Renal pelvis (tissue), 4 donors: ENCODE measurements around the gene CST7. TPM values are rescaled to one million over a fixed set of nuclear protein-coding genes. Genes with fewer than 3 reads are reported as not detected.
A peak's percentile ranks its signal among the peaks of the same experiment; 100 is the strongest.

Experiments used
- DNase-seq: peaks from one replicate; pipeline ENCODE4 v3.0.0-alpha.2; 2013
- polyA plus RNA-seq, 3 donors: library from polyadenylated mRNA; unstranded; fragments of 120-200 nt; gene quantifications; one replicate each; pipeline ENCODE4 v1.2.1, GENCODE V29; 2013; ENCODE audit not compliant: insufficient read length in 3 of 3

Gene CST7
- polyA plus RNA-seq, 3 donors = 0.24 to 0.46 (median 0.38) TPM

DNA sequence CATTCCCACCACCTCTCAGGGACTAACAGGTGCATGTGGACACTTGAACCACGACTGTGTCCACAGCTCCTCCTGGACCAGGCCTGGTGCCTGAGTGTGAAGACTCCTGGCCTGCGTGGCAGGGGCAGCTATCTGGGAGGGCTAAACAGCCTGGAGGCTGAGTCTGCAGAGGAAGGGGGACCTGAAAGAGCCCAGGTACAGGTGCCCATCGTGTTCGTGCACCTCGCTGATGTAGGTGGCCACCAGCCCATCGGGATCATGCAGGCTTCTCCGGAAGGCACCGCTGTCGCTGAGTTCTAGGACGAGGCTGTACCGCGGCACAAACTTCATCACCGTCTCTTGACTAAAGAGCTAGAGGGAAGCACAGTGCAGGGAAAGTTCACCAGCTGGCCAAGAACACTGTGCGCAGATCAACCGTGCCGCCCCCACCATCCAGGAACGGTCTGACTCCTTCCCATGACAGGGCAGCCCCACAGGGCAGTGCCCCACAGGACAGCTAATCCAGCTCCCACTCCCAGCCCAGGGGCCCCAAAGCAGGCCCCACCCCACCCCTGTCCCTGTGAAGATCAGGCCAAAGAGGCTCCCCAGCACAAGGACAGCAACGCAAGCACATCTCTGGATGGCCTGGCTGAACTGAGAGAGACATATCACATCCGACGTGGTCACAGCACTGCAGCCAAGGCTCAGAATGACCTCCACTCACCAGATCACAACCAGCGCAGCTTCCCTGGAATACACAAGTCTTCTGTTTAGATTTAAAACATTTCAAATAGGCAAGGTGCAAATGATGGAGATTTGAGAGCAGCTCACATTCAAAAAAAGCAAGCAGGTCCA is 14.8 kb downstream of the CST7 start:
- no peak for DNase-seq

DNA sequence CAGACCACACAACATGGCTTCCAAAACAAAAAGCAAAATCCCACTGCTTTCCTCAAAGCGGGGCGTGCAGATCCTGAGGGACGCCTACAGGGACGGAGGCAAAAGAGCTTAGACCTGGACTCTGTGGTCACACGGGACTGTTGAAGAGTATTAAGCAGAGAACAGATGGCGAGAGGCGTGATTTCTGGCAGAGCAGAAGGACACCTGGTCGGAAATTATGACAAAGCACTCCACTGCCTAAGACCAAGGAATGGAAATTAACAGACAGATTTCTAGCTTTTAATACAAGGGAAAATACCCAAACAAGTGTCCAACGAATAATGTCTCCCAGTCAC is 15.4 kb downstream of the CST7 start:
- no peak for DNase-seq

DNA sequence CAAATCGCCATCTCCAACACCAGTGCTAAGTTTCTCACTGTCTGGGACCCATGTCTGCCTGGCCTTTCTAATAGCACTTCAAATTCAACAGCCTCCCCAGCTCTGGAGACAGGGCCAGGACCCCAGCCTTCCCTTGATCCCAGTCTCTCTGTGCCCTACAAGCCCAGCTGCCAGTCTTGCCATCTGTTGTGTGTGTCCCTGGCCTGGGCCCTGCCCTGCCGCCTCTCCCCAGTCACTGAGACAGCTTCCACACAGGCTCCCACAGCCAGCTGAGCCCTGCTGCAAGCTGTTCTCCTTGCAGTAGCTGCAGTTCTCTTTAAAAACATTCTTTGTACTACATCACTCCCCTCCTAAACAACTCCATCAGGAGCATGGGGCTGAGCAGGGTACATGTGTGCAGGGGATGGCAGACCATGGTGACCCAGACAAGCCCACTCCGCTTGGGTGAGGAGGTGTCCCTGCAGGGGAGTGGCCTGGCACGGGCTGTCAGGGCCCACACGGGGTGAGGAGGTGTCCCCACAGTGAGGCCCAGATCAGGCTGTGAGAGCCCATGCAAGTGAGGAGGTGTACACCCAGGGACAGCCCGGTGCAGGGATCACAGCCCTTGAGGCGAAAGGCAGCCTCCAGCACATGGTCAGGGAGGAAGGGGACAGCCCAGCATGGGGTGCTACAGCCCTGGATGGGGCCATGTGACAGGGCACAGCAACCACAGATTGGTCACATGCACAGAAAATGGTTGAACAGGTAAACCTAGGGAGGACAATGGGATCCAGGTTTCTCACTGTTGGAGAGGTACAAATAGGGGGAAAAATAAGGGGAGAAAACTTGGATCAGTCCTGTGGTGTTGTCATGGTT is 16.2 kb downstream of the CST7 start:
- DNase-seq = no peak

DNA sequence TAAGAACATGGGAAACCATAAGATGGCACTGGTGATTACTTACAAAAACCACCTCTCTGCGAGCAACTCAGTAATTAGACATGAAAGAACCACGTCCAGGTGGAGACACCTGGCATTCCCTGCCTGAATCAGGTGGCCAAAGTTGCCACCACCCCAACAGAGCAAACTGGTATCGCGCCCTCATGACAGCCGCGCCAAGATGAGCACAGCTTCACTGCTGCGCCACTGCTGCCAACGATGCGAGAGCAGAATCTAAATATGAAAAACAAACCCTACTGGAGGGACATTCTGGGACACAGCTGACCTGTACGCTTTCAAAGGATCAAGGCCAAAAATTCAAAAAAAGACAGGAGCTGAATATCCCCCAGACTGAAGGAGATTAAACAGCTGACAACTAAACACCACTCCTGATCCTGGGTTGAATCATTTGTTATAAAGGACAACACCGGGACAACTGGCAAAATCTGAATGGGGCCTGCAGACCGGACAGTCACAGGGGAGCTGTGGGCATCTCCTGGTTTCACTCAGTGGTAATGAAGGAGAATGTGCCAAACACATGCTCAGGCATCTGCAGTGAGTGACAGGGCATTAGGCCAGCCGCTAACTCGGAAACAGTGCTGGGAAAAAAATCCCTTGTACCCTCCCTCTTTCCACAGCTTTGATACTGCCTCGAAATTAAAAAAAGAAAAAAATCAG is 17.4 kb downstream of the CST7 start:
- no peak for DNase-seq

DNA sequence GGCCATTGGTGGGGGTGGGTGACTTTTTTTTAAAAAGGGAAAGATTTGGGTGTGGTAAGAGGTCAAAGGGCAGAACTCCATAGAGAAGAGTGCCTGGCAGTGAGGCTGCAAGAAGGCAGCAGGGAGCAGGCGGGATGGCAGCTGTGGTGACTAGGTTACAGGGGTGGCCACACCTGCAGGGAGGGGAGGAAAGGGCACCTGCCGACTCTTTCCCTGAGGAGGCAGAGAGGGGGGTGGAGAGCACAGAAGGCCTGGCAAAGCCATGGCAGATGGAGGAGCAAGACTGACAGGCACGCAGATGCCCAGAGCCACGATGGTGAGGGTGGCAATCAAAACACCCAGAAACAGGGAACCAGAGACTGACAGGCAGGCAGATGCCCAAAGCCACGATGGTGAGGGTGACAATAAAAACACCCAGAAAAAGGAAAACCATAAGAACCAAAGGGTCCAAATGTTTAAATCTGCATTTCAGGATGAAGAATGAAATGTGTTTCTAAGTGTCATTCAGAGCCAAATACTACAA is 19.3 kb downstream of the CST7 start:
- DNase-seq = no peak

DNA sequence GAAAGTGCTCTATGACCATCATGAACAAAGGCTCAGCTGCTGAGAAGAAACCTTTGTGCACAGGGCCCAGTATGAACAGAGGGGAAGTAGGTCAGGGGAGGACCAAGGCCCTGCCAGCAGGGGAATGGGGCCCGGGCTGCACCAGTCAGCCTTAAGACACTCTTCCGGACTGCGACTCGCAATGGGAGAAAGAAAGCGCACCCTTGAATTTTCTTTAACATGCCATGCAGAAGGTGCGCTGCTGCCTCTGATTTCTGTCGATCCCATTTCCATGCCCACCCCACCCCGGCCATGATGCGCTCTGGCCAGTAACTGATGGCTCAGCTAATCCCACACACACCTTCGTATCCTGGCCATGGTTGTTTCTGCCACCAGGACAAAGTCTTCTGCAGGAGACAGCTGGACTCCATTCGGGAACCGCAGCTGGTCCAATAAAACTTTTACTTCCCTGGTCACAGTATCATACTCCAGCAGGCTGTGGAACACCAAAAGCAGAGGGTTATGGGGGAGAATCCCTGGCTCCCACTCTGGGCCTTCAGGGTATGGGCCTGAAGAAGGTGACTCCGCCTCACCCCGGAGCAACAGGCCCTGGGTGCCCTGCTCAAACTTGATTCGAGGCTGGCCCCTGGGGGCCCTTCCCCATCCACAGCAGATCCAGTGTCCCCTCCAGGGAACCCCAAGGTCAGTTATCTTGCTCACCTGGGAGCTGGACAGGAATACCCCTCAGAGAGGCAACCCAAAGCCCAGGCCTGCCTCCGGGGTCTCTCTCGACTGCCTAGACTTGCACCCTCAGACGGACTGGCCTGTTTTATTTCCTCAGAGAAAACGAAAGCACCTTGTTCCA is 20.3 kb downstream of the CST7 start:
- no peak for DNase-seq

DNA sequence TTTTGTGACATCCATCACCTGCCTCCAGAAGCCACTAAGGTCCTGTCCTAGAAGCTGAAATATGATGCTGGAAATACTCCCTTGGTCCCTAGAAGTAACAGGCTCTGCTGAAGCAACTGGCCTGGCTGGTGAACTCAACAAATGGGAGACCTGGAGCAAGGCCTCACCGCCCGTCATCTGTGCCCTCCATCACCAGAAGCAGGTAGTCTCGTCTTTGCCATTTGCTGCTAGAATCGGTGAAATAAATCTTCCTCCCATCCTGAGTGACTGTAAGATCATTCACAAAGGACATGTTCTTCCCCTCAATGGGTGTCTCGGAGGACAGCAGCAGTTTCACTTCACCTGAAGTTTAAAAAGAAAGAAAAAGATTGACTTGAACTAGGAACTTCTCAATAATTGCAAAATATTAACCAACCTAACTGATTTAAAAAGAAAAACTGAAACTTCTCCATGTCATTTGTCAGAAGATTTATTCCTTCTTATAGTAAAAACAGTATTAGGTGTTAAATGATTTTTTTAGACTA is 21.0 kb downstream of the CST7 start:
- DNase-seq = no peak

DNA sequence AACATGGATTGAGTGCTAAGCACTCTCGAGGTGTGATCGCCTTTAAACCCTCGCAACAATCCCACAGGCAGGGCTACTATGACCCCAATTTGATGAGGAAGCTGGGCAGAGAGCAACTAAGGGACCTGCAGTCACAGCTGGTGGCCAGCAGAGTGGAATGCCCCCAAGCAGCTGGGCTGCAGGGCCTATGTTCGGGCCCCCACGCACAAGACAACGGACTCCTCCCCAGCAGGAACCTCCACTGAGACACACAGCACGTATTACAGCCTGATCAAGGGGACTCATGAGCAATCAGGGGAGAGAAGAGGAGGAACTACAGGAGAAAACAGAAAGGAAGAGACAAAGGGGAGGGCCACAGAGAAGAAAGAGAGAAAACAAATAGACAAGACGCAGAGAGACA is 21.7 kb downstream of the CST7 start:
- no peak for DNase-seq

DNA sequence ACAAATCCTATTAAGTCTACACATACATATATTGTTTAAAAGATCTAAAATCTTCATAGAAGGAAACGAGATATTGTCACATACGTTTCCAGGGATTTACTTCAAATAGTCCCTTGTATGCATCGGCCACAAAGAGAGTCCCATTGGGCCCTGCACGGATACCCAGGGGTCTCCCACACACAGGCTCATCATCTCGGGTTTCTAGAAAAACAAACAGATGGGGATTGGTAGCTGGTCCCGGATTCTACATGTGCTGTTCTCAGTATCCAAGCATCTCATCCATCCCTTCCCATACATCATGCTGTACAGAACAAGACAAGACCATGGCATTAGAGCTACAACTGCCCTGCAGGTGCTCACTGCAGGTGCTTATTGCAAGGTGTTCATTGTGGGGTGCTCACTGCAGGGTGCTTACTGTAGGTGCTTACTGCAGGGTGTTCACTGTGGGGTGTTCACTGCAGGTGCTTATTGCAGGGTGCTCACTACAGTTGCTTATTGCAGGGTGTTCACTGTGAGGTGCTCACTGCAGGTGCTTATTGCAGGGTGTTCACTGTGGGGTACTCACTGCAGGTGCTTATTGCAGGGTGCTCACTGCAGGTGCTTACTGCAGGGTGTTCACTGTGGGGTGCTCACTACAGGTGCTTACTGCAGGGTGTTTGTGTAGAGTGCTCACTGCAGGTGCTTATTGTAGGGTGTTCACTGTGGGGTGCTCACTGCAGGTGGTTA is 22.5 kb downstream of the CST7 start:
- DNase-seq = peak; percentile 29

DNA sequence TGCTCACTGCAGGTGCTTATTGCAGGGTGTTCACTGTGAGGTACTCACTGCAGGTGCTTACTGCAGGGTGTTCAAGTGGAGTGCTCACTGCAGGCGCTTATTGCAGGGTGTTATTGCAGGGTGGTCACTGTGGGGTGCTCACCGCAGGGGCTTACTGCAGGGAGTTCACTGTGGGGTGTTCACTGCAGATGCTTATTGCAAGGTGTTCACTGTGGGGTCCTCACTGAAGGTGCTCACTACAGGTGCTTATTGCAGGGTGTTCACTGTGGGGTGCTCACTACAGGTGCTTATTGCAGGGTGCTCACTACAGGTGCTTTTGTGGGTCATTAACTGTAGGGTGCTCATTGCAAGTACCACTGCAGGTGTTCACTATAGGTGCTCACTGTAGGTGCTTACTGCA is 23.3 kb downstream of the CST7 start:
- no peak for DNase-seq

DNA sequence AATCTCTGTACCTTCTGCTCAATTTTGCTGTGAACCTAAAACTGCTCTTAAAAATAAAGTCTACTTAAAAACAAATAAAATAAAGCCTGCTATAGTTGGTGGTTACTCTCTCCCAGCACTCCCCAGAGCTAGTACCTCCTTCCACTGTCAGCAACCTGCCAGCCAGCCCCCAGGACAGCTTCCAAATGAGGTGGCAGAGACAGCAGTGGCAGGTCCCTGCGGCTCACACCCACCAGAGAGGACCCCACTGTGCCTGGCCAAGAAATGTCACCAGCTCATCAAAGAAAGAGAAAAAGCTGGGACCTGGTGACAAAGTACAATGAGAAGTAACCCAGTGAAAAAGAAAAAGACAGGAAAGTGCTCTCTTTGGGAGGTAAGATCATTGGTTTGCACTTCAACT is 28.3 kb downstream of the CST7 start:
- DNase-seq = no peak

DNA sequence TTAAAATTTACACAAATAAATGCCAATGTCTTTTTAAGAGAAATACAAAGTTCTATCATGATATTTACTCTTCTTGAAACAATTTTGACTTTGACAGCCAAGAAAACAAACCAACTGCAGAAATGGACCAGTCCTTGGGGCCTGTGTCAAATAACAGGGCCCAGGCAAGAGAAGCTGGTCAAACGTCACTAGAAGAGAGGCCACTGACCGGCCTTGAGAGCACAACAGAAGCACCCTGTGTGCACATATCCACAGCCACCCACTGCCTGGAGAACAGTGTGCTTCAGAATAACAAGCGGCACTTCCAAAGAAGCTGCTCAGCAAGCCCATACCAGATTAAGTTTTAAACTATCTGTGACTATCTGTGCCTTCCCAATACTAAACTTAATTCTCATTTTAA is 28.7 kb downstream of the CST7 start:
- no peak for DNase-seq

DNA sequence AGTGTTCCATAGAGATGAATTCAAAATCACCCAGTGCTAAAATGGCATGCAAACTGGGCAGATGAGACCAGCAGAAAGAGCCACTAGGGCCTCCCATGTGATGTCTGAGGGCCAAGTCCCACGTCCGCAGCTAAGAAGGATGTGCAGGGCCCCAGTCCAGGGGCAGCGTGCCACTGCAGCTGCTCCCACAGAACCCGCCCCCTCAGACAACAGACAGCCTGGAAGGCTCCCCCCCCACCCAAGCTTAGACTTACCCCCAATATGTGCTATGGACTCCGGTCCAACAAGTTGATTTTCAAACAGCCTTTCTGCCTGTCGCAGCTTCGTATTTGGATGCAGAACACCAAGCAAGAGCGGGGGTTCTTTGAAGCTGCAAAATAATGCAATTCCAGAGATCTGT is 29.4 kb downstream of the CST7 start:
- DNase-seq = no peak

DNA sequence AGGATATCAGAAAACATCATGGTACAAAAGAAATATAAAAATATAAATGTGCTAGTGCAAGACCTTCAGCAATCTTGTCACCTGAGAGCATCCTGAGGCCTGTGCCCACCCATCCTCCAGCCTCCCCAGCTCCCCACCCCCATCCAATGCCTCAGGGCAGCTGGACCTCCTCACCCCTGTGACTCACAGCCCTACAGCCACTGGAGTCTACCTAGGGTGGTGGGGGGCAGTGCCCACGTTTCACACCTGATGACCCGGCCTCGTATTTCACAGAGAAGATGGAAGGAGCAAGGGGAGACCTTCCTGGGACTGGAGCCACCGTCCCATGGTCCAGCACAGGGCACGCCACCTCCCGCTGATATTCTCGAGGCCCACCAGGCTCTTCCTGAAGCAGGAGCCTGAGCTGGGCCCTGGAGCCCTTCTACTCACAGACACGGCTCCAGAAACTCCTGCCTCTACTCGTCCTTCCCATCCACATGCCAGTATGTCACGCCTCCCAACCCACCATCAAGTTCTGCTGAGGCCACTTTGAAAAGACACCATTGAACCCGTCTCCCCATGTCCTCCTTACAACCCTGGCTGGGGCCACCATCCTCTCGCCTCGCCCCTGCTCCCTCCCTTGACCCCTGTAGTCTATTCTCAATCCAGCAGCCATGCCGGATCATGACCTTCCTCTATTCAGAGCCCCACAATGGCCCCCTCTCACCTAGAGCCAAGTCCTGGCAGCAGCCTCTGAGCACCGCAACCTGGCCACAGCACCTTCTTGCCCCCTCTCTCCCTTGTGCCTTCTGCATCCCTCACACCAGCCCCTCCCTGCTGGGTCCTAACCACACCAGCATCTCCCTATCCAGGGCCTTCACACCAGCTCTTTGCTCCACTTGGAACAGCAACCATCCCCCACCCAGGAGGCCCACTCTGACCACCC is 30.2 kb downstream of the CST7 start:
- no peak for DNase-seq

DNA sequence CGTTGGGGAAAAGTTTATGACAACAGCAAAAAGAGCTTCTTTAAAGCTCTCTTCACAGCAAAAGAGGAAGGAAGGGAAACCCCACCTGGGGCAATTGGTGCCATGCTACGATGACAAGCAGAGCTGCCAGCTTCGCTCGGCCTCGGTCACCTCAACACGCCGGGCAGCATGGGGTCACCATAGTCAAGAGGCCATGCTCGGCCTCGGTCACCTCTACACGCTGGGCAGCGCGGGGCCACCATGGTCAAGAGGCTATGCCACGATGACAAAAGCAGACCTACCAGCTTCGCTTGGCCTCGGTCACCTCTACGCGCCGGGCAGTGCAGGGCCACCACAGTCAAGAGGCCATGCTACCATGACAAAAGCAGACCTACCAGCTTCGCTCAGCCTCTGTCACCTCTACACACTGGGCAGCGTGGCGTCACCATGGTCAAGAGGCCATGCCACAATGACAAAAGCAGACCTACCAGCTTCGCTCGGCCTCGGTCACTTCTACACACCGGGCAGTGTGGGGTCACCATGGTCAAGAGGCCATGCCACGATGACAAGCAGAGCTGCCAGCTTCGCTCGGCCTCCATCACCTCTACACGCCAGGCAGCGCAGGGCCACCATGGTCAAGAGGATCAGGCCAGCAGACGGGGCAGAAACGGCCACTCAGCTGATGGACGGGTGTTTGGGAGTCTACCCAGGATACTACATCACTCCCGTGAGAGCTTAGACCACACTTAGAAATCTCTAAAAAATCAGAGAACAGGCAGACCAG is 31.4 kb downstream of the CST7 start:
- DNase-seq = no peak

DNA sequence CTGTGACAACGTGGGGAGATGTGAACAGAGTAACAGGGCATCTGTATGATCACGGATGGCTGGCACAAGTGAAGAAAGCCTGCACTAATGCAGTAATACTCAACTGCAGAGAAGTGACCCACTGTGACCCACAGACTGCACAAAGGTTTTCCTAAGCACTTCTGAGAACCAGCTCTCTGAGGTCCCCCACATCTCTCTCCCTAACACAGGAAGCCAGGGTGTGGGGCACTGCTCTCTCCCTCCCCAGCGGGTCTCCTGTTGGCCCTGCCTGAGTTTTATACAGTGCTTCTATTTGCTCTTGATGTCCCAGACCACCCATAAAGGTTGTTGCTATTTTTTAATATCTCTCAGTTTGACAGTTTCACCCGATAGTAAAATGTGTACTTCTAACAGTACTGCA is 32.2 kb downstream of the CST7 start:
- DNase-seq = no peak

DNA sequence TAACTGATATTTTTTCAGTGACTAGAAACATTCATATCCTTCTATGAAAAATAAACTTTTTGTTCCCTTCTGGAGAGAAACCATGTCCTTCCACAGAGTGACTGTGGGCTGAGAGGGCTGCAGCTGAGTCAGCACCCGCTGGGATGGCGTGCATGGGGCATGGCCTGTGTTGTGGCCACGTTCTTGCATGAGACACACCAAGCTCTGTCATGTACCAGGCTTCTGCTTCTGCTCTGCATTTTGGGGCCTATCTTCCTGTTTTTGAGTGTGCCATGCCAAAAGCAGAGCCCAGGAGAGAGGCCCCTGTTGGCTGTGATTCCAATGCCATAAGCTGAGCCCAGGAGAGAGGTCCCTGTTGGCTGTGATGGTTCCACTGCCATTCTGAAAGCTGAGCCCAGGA is 32.7 kb downstream of the CST7 start:
- DNase-seq = no peak

DNA sequence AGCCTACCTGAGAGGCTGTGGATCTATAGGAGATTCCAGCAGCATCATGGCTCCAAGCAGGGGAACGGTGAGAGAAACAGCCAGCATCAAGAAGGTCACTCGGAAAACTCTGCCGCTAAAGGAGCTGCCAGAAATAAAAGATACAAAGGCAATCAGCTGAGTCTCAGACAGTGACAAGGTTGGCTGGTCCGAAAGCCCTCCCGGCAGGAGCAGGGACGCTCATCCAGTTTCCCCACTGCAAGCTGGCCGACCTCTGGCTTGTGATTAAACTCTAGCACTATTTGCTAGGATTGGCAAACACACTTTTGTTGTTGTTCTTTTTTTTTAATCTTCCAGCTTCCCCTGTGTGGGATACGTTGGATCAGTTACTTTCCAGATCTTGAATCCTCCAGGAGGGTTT is 34.8 kb downstream of the CST7 start:
- no peak for DNase-seq
